Measurements from ENCODE around the gene CYTIP.

Gene CYTIP

DNA sequence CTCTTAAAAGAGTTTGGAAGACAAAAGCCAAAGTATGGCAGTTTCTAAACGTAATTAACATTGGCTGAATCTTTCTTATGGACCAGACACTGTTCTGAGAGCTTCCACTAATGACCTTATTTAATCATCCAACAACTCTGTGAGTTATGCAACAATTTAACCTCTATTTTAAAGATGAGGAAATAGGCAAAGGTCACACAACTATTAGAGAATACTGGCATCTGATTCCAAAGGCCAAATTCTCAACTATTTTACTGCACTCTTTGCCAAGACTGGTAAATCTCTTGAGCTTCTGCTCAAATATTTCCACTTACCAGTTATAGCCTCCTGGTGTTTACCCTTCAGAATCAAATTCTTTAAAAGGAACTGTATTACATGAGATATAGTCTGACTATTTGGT, 76.2 kb downstream of the CYTIP start:
- in situ Hi-C loops (cut with MboI; ENCODE audit: low pct_unique_long_range_greater_than_20kb, low sequenced_read_pairs, unreplicated experiment) = no loop called here
- DNase-seq (ENCODE audit: low spot score) = no peak

More for the DNA sequence above, 76.2 kb downstream of the CYTIP start:
- TF ChIP-seq, protein P1, sequence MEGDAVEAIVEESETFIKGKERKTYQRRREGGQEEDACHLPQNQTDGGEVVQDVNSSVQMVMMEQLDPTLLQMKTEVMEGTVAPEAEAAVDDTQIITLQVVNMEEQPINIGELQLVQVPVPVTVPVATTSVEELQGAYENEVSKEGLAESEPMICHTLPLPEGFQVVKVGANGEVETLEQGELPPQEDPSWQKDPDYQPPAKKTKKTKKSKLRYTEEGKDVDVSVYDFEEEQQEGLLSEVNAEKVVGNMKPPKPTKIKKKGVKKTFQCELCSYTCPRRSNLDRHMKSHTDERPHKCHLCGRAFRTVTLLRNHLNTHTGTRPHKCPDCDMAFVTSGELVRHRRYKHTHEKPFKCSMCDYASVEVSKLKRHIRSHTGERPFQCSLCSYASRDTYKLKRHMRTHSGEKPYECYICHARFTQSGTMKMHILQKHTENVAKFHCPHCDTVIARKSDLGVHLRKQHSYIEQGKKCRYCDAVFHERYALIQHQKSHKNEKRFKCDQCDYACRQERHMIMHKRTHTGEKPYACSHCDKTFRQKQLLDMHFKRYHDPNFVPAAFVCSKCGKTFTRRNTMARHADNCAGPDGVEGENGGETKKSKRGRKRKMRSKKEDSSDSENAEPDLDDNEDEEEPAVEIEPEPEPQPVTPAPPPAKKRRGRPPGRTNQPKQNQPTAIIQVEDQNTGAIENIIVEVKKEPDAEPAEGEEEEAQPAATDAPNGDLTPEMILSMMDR (IDR thresholded peaks at IDR 0.05; ENCODE audit: extremely low read depth, insufficient read depth, missing control alignments) = no peak

Measured in GM13977 (cell line).